ENCODE data around the gene MARCHF6. TPM values are rescaled to one million over a fixed set of nuclear protein-coding genes. Genes with fewer than 3 reads are reported as not detected.
A peak's percentile ranks its signal among the peaks of the same experiment; 100 is the strongest.
"Not testable (repeated sequence)": the region's sequence is repeated elsewhere in the genome, so short reads cannot be mapped to it uniquely, and the experiment has no call there.

Gene MARCHF6
- total and polyA plus RNA-seq, 12 donors: 30.4 to 210 (median 185) TPM

DNA sequence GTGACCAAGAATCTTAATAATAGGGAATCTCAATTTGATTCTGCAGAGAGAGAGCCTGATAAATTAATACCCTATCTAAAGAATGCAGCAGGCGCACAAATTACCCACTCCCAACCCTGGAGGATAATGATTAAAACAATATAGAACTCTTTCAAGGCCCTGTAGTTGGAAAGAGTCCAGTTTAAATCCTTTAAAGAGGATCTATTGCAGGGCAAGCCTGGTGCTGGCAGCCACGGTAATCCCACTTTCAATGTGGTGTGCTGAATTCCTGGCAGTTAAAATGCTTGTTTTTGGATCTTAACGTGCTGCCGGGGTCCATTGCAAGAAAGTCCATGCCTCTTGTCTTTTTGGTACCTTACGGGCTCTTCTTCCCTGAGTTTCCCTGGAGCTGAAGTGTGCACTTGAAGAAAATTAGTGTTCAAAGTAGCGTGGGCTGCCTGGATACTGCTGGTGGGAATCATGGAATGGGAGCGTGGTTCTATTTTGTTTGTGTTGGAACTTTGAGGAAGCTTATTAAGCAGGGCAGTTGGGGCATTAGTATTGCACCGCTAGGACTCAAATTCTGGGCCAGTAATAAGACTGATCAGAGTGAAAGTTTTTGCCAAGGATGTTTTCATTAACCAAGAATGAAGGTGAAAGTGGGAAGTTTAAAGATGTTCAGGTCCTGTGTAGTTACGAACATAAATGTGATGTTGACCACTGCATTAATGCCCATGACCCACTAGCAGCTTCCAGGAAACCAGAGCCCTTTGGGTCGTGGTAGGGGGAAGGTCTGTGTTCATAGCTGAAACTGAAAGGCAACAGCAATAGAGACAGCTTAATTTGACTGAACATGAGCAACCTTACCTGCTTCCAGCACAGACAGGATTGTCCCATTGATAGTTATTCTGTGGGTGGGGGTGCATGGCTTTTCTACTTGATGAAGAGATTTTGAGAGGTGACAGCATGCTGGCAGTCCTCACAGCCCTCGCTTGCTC, 20.8 kb downstream of the MARCHF6 start:
- peak in 4 of 8 donors; percentile 15 to 31 (median 24) for ATAC-seq
- intact Hi-C loops (cut with DNase I): no loop called here
- H3K4me1 ChIP-seq: peaks cover 5 to 90% (median 62%) of the 10 kb centered on the region in 9 donors

DNA sequence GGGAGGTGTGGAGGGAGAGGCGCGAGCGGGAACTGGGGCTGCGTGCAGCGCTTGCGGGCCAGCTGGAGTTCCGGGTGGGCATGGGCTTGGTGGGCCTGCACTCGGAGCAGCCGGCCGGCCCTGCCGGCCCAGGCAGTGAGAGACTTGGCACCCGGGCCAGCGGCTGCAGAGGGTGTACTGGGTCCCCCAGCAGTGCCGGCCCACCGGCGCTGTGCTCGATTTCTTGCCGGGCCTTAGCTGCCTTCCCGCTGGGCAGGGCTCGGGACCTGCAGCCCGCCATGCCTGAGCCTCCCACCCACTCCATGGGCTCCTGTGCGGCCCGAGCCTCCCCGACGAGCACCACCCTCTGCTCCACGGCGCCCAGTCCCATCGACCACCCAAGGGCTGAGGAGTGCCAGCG, 21.7 kb downstream of the MARCHF6 start:
- DNase-seq; H3K9me3 ChIP-seq; H3K27me3 ChIP-seq; ATAC-seq; H3K27ac ChIP-seq; intact Hi-C loops (cut with DNase I); H3K4me3 ChIP-seq: not testable (repeated sequence)
- WGBS, 2 donors: 97 to 98% methylated on average over 18 to 29 of the region's 29 CpGs
- Histone ChIP-seq H3K36me3 (peaks cover 0 to 26% (median 6%) of the 10 kb centered on the region in 9 donors), H3K4me1 (peaks cover 5 to 87% (median 60%) of the 10 kb centered on the region in 9 donors)

More for the DNA sequence above, 20.8 kb downstream of the MARCHF6 start:
- H3K9me3 ChIP-seq: no peaks in the 10 kb centered on the region
- TF ChIP-seq, protein P1, sequence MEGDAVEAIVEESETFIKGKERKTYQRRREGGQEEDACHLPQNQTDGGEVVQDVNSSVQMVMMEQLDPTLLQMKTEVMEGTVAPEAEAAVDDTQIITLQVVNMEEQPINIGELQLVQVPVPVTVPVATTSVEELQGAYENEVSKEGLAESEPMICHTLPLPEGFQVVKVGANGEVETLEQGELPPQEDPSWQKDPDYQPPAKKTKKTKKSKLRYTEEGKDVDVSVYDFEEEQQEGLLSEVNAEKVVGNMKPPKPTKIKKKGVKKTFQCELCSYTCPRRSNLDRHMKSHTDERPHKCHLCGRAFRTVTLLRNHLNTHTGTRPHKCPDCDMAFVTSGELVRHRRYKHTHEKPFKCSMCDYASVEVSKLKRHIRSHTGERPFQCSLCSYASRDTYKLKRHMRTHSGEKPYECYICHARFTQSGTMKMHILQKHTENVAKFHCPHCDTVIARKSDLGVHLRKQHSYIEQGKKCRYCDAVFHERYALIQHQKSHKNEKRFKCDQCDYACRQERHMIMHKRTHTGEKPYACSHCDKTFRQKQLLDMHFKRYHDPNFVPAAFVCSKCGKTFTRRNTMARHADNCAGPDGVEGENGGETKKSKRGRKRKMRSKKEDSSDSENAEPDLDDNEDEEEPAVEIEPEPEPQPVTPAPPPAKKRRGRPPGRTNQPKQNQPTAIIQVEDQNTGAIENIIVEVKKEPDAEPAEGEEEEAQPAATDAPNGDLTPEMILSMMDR (IDR thresholded peaks at IDR 0.05): no peak
- no peak overlapping the region for H3K4me3 ChIP-seq
- 68 to 74% methylated on average over 11 of the region's 11 CpGs for WGBS, 2 donors
- DNase-seq: no peak
- H3K27ac ChIP-seq: peak overlapping the region in 2 of 10 donors; percentile 3 to 16
- peaks cover 0 to 19% (median 5%) of the 10 kb centered on the region in 9 donors for H3K36me3 ChIP-seq
- no peaks in the 10 kb centered on the region for H3K27me3 ChIP-seq

DNA sequence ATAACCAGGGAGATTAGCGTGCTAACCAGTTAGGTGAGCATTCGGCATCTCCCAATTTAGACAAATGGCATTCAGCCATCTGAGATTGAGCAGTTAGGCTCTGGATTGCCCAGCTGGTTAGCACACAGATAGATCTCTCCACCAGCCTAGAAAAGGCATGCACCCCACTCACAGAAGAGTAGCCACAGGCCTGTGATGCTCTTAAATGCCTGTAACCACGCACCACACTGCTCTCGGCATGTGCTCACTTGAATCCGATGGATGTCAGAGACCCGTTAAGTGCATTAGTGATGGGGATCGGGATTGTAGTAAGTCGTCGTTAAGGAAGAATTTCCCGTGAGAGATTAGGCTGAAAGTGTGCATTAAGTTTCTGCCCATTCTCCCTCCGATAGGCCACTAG, 23.0 kb downstream of the MARCHF6 start:
- no peaks in the 10 kb centered on the region for H3K9me3 ChIP-seq
- ATAC-seq (peak in 6 of 8 donors; percentile 16 to 56 (median 36)), DNase-seq (no peak)
- H3K36me3 ChIP-seq: peaks cover 0 to 38% (median 7%) of the 10 kb centered on the region in 9 donors
- peak overlapping the region in 1 of 10 donors; percentile 11 for H3K27ac ChIP-seq
- TF ChIP-seq, protein P1 (IDR thresholded peaks at IDR 0.05): no peak
- no peak overlapping the region for H3K4me3 ChIP-seq
- WGBS, 2 donors: 69 to 72% methylated on average over 11 of the region's 11 CpGs
- H3K27me3 ChIP-seq: no peaks in the 10 kb centered on the region
- intact Hi-C loops (cut with DNase I): no loop called here
- H3K4me1 ChIP-seq: peaks cover 5 to 73% (median 47%) of the 10 kb centered on the region in 9 donors

DNA sequence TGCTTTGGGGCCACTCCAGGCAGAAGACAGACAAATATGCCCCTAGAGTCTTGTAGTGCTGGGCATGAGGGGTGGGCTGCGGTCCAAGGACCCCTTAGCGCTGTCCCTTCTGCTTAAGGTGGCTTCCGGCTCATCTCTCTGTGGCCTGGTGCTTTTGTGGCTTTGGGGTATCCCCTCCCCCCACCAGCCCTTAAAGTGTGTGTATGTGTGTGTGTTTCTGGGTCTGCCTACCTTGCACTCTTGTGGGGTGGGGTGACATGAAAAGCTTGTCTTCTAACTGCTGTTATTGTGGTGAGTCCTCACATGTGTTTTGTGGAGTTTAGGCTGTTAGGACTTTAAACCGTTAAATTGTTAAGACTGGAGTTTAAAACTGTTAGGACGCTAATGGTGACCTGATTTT, 23.6 kb downstream of the MARCHF6 start:
- ATAC-seq (peak in 6 of 8 donors; percentile 11 to 60 (median 24)), DNase-seq (no peak)
- H3K27me3 ChIP-seq: no peaks in the 10 kb centered on the region
- no peaks in the 10 kb centered on the region for H3K9me3 ChIP-seq
- H3K4me3 ChIP-seq: no peak overlapping the region
- H3K27ac ChIP-seq: peak overlapping the region in 2 of 10 donors; percentile 11 to 45
- H3K36me3 ChIP-seq: peaks cover 0 to 43% (median 13%) of the 10 kb centered on the region in 9 donors
- intact Hi-C loops (cut with DNase I): no loop called here
- 84 to 91% methylated on average over 5 of the region's 5 CpGs for WGBS, 2 donors
- TF ChIP-seq, protein P1 (IDR thresholded peaks at IDR 0.05): no peak
- H3K4me1 ChIP-seq: peaks cover 5 to 68% (median 42%) of the 10 kb centered on the region in 9 donors

All from heart right ventricle (tissue), 16 donors.